Bronchial epithelial cell (primary cell): ENCODE data around the gene YES1. TPM values are rescaled to one million over a fixed set of nuclear protein-coding genes. Genes with fewer than 3 reads are reported as not detected.

Experiments
- DNase-seq: peaks from one replicate; pipeline ENCODE4 v3.0.0-alpha.2; 2010; ENCODE audit warnings: low read depth
- FAIRE-seq: peaks from 2 replicates; lab custom pipeline; 2011; peaks lifted over from hg19 to GRCh38; lab: Jason Lieb, UNC
- H3K27me3 ChIP-seq: 2 replicates; pipeline ENCODE4 v1.5.1; 2011; ENCODE audit warnings: low read length; ENCODE audit not compliant: control insufficient read depth, insufficient read depth
- H3K36me3 ChIP-seq: 2 replicates; pipeline ENCODE4 v1.5.1; 2011; ENCODE audit warnings: low read length; ENCODE audit not compliant: control insufficient read depth, insufficient read depth
- H3K4me3 ChIP-seq: 2 replicates; pipeline ENCODE4 v1.5.1; 2011; ENCODE audit warnings: mild to moderate bottlenecking, low read depth, low read length, control low read depth
- total RNA-seq: library from RNA; depleted of rRNA; stranded (reverse); fragments of >200 nt; gene quantifications from 2 replicates; pipeline ENCODE4 v1.2.1, GENCODE V29; 2014
- TF ChIP-seq, protein P1 (sequence below): IDR thresholded peaks from 2 replicates; pipeline ENCODE4 v1.5.1; 2011; ENCODE audit warnings: mild to moderate bottlenecking, moderate library complexity, low read length, control low read depth, inconsistent platforms; ENCODE audit not compliant: insufficient read depth, severe bottlenecking

Gene YES1
- total RNA-seq, 1 donor from 2014 or later = 165 TPM

DNA sequence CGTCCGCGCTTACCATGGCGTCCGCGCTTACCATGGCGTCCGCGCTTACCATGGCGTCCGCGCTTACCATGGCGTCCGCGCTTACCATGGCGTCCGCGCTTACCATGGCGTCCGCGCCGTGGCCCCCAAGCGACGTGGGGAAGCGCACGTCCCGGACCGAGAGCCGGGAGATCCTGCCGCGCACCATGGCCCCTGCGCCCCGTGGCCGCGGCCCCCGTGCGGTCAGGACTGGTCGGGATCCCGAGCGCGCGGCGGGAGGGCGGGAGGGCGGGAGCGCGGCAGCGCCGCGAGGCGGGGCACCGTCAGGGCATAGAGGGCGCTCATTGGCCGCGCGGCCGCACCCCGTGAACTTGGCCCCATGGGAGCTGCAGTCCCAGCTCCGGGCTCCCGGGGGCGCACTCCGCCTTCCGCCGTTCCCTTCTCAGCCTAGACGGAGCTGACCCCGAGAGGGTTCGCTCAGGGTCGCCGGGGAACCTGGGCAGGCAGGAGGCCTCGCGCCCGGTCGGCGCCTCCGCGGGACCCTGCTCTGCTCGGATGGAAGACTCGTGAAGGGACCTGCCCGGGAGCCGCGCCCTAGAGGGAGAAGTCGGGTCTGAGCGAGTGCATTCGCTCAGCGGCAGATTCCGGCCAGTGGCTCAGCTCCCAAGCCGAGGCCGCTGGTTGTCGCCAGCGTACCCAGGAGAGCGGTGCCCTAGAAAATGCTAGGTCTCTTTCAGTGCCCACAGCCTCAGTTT lies 99.5 kb downstream of the YES1 start, which contains the start of gene ENOSF1:
Gene ENOSF1, minus strand, starts transcription at position 230 of the 734 bp plus-strand sequence. Its CDS starts 43 bp downstream, at position 187.
- peak within 1 kb of the TSS; percentile 72 for H3K4me3 ChIP-seq
- DNase-seq (peak; percentile 57), FAIRE-seq (no peak)
- H3K36me3 ChIP-seq = peaks cover 2% of the 10 kb centered on the region
- TF ChIP-seq, protein P1, sequence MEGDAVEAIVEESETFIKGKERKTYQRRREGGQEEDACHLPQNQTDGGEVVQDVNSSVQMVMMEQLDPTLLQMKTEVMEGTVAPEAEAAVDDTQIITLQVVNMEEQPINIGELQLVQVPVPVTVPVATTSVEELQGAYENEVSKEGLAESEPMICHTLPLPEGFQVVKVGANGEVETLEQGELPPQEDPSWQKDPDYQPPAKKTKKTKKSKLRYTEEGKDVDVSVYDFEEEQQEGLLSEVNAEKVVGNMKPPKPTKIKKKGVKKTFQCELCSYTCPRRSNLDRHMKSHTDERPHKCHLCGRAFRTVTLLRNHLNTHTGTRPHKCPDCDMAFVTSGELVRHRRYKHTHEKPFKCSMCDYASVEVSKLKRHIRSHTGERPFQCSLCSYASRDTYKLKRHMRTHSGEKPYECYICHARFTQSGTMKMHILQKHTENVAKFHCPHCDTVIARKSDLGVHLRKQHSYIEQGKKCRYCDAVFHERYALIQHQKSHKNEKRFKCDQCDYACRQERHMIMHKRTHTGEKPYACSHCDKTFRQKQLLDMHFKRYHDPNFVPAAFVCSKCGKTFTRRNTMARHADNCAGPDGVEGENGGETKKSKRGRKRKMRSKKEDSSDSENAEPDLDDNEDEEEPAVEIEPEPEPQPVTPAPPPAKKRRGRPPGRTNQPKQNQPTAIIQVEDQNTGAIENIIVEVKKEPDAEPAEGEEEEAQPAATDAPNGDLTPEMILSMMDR = peak; percentile 93
- H3K27me3 ChIP-seq = no peaks in the 10 kb centered on the region

DNA sequence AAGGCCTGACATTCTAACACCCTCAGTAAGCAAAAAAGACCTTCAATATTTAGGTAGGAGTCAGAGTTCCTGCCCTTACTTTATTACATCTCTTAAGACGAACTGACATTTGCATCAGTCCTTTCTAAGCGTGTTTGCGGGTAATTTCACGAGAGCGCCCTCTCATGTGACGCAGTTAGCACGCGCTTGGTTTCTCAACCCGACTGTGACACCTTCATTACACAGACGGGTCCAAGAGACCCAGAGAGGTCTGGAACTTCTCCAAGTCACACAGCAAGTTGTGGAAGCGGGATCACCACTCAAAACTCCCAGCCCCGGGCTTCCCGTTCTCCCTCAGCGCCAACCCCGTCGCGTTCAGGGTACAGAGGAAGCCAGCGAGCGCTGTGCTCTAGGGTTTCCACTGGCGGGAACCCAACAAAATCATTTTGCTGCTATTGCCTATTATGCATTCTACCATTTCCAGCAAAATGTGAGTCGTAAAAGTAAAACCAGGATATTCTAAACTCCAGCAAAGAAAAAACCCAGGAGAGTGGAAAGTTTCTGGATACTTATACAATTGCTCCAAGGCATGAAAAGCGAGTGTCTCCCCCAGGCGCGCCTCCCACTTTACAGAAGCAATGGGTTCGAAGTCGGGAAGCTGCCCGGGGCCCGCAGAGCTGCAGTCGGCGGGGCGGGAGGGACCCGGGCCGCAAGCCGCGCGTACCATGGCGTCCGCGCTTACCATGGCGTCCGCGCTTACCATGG lies 100.2 kb downstream of the YES1 start:
- Histone ChIP-seq H3K36me3 (peaks cover 2% of the 10 kb centered on the region), H3K27me3 (no peaks in the 10 kb centered on the region), H3K4me3 (peak overlapping the region; percentile 72)
- no peak for FAIRE-seq
- TF ChIP-seq, protein P1 = peak; percentile 30
- DNase-seq = peak; percentile 73

GRCh38 chr18:711310-711656 lies 100.8 kb downstream of the YES1 start:
- no peak for FAIRE-seq
- TF ChIP-seq, protein P1 = no peak
- Histone ChIP-seq H3K36me3 (peaks cover 2% of the 10 kb centered on the region), H3K27me3 (no peaks in the 10 kb centered on the region), H3K4me3 (peak overlapping the region; percentile 72)
- DNase-seq = no peak

DNA sequence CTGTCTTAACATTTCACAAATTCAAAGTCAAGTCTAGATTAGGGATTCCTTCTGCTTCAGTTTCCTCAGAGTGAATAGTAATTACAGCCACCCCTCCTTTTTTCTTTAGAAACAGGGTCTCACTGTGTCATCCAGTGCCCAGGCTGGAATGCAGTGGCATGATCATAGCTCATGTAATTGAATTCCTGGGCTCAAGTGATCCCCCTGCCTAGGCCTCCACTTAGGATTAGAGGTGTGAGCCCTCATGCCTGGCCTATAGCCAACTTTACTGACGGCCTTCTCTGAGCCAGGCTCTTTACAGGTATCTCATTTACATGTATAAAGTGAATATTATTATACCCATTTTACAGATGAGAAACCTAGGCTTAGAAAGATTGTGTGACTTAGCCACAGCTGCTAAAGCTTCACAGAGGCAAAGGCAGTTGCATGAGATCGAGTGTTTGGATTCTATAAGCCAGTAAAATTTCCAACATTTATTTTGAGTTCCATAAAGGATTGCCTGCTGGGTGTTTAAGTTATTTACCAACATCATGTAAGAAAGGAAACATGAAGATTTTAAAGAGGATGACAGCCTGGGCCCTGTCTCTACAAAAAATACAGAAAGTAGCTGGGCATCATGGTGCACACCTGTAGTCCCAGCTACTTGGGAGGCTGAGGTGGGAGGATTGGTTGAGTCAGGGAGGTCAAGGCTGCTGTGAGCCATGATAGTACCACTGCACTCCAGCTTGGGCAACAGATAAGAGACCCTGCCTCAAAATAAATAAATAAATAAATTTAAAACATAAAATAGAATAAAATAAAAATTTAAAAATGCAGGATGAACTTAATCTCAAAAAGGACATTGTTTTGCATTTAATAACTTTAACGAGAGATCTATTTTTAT lies 101.4 kb downstream of the YES1 start:
- no peak for DNase-seq
- Histone ChIP-seq H3K27me3 (no peaks in the 10 kb centered on the region), H3K4me3 (no peak overlapping the region), H3K36me3 (peaks cover 3% of the 10 kb centered on the region)
- TF ChIP-seq, protein P1 = no peak
- FAIRE-seq = no peak

GRCh38 chr18:709771-710170 lies 102.3 kb downstream of the YES1 start:
- no peaks in the 10 kb centered on the region for H3K27me3 ChIP-seq
- no peak for FAIRE-seq
- TF ChIP-seq, protein P1 = no peak
- no peak for DNase-seq
- H3K4me3 ChIP-seq = no peak overlapping the region
- peaks cover 3% of the 10 kb centered on the region for H3K36me3 ChIP-seq
